Fibroblast of lung (primary cell): ENCODE results near the gene LCLAT1.

Source experiments
- EZH2 ChIP-seq: IDR thresholded peaks from 2 replicates; pipeline ENCODE4 v1.5.1; 2012; ENCODE audit warnings: low read length, control low read depth, mild to moderate bottlenecking; ENCODE audit errors: missing control alignments
- TF ChIP-seq, protein P1 (sequence below), 2 donors: IDR thresholded peaks in 1 of 2; conservative IDR thresholded peaks in 1 of 2; 1 replicate in 1 of 2; 2 replicates in 1 of 2; pipeline ENCODE4 v1.5.1; 2011 to 2012; ENCODE audit warnings: low read length in 2 of 2, control low read depth in 1 of 2, inconsistent platforms in 1 of 2, low read depth in 1 of 2, mild to moderate bottlenecking in 1 of 2

DNA sequence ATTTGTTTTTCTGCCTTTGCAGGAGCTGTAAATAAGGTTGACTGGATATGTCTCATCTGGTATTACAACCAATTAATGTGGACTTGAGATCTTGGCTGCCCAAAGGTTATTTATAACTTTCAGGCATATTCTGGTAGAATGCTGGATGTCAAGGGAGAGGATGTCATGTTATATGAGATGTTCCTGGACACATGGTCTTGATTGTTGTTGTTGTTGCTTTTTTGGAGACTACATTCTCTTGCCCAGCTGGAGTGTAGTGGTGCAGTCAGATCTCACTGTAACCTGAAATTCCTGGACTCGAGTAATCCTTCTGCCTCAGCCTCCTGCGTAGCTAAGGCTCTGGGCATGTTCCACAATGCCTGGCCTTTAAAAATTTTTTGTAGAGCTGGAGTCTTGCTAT is 83.3 kb downstream of the LCLAT1 start:
- TF ChIP-seq, protein P1, sequence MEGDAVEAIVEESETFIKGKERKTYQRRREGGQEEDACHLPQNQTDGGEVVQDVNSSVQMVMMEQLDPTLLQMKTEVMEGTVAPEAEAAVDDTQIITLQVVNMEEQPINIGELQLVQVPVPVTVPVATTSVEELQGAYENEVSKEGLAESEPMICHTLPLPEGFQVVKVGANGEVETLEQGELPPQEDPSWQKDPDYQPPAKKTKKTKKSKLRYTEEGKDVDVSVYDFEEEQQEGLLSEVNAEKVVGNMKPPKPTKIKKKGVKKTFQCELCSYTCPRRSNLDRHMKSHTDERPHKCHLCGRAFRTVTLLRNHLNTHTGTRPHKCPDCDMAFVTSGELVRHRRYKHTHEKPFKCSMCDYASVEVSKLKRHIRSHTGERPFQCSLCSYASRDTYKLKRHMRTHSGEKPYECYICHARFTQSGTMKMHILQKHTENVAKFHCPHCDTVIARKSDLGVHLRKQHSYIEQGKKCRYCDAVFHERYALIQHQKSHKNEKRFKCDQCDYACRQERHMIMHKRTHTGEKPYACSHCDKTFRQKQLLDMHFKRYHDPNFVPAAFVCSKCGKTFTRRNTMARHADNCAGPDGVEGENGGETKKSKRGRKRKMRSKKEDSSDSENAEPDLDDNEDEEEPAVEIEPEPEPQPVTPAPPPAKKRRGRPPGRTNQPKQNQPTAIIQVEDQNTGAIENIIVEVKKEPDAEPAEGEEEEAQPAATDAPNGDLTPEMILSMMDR (conservative IDR thresholded peaks at IDR 0.05 in 1 of 2, IDR thresholded peaks at IDR 0.05 in 1 of 2; ENCODE audit: low read depth in 1 of 2, low read length in 2 of 2): no peak
- TF ChIP-seq EZH2: no peak
